Measurements from ENCODE around the gene TBL1XR1.

Gene TBL1XR1

DNA sequence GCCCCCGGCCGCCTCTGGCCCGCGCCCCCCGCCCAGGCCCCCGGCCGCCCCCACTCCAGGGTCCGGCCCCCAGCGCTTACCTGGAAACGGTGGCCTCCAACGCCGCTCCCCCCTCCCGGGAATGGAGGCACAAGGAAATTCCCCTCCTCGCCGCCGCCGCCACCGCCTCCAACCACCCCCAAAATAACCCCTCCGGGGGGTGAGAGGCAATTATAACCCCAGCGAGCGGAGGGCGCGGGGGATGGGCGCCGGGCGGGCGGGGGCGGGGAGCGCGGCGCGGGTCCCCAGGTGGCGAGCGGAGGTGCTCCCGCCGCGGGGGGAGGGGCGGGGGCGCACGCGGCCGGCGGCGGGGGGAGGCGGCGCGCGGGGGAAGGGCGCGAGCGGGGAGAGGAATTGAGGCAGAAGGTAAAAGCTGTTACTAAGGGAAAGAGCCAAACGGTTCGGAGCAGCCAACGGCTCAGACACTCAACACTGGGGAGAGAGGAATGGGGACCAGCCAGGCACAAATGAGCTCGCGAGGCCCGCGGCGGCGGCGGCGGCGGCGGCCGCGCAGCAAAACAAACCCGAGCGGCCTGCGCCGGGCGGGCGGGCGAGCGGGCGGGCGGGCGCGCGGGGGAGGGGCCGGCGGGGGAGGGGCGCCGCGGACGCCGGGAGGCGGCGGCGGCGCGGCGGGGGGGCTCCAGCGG is at the start of gene TBL1XR1:
Gene TBL1XR1 (minus strand): TSS at position 442 of the 686 bp plus-strand sequence. CDS start 132,505 bp downstream, outside the sequence.
- peak; percentile 94 for DNase-seq (ENCODE audit: low spot score)

DNA sequence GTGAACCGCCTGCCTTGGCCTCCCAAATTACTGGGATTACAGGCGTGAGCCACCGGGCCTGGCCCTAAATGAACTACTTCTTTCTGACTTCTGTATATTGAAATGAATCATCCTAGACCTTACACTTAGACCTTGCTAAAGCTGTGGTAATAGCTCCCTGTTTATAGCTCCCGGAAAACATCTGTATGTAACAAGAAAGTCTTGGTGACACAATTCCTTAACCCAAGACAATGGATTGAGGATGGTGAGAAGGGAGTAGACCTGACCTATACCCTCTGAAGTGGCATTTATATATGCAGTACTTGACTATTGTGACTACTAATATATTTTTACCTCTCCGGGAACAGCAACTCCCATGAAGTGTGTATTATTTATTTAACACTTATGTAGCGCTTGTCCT is 48.0 kb upstream of the TBL1XR1 start:
- DNase-seq (ENCODE audit: low spot score): no peak

DNA sequence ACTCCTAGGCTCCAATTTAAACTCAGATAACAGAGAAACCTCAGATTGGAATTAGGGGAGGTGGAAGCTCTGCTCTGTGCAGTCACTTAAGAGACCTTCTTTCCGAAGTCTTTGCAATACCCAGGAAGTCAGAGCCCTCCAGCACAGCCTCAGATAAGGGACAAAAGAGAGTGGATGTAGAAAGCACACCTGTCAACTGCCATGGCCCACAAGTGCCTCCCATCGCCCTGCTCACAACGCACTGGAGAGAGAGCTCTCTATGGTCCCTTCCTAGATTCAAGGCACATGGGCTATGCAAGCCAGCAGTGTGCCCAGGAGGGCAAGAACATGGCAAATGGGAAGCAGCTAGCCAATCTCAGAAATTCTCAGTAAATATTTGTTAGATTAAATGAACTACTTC is 47.3 kb upstream of the TBL1XR1 start:
- no peak for DNase-seq (ENCODE audit: low spot score)

DNA sequence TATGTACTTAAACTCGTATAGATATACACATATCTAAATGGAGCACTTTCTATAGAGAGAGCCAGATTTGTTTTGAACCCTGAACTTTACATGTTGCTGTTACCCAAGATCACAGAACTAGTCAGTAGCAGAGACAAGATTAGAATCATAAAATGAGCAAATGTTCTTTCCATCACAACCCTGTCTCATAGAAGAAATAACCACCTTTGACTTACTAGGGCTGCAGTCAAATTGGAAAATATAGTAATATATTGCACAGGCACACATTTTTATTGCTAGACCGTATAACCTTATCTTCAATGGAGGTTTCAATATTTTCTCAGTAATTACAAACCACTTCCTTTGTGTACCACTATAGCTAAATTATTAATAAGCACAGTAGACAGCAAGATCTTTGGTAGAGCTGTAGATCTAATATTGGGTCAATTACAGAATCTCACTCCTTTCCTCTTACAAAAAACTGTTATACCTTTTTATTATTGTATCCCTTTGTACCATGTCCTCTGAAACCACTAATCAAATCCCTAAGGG is 41.5 kb upstream of the TBL1XR1 start:
- no peak for DNase-seq (ENCODE audit: low spot score)

DNA sequence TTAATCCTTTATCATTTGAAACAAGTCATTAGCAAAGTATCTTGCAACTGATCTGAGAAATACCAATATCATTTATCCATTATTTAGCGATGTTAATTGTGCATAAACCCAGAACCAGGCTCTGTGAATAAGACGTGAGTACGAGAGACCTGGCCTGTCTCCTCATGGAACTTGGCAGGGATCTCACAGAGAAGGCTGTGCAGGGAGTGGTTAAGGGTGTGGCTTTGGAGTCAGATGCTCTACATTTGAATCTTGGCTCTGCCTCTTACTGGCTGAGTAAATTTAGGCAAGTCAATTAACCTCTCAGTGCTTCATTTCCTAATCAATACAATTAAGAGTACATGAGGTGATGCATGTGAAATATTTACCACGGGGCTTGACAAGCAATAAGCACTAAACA is 39.9 kb upstream of the TBL1XR1 start:
- DNase-seq (ENCODE audit: low spot score): peak; percentile 42

DNA sequence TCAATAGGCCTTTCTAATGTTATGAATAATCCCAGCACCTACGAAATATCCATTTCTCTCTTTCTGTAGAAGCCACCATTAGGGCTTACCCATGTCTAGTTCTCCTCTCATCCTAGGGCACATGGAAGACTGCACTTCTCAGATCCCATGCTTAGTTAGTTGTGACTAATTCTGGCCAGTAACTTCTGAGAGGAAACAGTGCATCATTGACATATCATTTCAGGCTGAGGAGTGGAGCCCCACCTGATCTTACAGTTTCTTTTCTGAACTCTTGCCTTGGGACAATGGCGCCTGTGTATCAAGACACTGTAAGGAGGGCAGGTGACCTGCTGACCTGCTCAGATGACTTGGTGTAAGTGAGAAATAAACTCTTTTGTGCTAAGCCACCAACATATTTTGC is 39.4 kb upstream of the TBL1XR1 start:
- no peak for DNase-seq (ENCODE audit: low spot score)

DNA sequence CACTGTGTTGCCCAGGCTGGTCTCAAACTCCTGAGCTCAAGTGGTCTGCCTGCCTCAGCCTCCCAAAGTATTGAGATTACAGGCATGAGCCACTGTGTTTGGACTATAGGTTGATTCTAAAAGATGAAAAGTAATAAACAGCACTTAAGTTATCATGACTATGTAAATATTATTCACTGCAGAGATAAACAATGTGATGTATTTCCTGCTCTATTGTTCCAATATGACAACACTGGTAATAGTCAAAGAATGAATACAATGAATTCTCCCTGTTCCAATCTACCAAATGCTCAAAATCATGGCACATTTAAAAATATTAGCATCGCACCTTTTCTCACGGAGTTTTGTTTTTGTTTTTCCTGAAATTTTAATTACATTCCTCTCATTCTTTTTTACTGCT is 36.8 kb upstream of the TBL1XR1 start:
- DNase-seq (ENCODE audit: low spot score): no peak

DNA sequence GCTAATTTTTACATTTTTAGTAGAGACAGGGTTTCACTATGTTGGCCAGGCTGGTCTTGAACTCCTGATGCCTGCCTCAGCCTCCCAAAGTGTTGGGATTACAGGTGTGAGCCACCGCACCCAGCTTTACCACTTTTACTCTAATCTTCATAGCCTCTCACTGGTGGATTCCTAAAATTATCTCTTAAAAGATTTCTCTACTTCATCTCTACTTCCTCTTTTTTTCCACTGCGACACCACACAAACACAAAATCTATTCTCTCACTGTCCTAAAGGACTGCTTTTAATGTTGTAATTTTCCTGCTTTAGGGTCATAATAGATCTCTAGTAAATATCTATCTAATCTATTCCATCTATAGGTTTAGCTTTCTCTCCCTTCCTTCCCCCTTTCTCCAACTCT is 34.0 kb upstream of the TBL1XR1 start:
- no peak for DNase-seq (ENCODE audit: low spot score)

DNA sequence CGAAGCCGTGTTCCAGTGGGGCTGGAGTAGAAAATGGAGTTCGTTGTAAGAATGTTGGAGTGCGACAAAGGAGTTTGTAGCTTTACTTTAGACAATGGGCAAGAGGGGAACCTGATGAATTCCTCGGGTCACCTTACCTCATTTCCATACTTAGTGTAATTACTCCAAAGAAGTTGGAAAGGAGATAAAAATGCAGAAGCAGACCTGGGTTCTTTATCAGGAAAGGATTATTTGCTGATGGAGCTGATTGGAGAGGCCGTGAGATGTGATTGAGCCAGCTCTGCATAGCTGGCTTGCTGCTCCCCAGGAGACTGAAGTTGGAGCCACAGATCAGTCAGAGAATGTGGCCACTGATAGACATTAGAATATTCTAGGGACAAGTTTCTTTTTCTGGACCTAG is 33.4 kb upstream of the TBL1XR1 start:
- DNase-seq (ENCODE audit: low spot score): no peak

DNA sequence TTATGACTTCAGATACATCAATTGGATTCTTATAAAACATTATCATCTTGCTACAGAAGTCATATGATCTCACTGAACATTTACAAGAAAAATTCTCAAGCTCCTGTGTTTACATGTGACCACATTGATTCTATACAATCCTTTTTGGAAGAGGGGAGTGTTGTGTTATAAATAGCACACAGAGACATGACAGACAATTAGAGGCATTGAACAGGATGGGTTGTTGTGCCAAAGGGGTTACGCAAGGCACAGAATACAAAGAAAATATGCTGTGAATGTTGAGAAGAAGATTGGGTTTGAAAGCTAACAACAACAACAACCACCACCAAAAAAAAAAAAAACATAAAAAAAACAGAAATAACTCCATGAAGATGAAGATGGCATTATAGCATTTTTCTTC is 32.5 kb upstream of the TBL1XR1 start:
- peak; percentile 26 for DNase-seq (ENCODE audit: low spot score)

DNA sequence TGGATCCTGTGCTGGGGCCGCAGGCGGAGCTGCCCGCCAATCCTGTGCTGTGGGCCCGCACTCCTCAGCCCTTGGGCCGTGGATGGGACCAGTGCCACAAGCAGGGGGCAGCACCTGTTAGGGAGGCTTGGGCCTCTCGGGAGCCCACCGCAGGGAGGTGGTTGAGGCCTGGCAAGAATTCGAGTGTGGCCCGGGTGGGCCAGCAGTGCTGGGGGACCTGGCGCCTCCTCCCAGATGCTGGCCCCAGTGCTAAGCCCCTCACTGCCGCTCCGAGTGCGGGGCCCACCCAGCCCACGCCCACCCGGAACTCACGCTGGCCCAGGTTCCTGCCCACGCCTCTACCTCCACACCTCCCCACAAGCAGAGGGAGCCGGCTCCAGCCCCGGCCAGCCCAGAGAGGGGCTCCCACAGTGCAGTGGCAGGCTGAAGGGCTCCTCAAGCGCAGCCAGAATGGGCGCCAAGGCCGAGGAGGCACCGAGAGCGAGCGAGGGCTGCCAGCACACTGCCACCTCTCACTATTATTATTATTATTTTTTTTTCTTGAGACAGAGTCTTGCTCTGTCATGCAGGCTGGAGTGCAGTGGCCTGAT is 31.4 kb upstream of the TBL1XR1 start:
- DNase-seq (ENCODE audit: low spot score): no peak

DNA sequence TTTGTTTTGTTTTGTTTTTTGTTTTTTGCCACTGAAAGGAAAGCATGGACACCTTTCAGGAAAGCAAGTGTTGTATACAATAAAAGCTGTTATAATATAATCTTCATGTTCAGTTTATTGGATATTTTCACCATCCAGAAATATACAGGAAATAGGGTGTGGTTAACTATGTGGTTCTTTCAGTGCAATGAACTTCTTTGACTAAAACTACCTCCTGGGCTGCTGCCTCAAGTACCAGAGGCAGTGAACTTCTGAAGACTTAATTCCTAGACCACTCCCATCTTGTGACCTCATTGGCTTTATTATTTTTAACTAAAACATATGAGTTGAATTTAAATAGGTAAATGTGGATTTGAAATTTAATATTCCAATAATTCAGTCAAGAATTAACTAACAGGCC is 27.1 kb upstream of the TBL1XR1 start:
- DNase-seq (ENCODE audit: low spot score): no peak

DNA sequence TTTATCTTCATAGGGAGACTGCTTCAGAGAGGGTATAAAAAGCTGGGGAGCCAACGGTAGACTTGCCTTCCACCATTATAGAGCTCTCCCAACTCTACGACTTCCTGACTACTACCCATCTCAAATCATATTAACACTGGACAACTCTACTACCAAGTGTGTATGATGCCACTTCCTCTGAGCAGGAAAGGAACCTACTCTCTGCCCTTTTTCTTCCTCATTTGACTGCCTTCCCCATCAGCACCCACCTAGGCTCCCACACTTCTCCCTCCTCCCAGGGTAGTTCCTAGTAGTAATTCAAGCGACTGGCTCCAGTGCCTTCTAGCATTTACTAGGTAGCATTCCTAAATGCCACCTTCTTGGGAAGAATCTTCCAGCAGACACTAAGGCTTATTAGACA is 24.5 kb upstream of the TBL1XR1 start:
- no peak for DNase-seq (ENCODE audit: low spot score)

DNA sequence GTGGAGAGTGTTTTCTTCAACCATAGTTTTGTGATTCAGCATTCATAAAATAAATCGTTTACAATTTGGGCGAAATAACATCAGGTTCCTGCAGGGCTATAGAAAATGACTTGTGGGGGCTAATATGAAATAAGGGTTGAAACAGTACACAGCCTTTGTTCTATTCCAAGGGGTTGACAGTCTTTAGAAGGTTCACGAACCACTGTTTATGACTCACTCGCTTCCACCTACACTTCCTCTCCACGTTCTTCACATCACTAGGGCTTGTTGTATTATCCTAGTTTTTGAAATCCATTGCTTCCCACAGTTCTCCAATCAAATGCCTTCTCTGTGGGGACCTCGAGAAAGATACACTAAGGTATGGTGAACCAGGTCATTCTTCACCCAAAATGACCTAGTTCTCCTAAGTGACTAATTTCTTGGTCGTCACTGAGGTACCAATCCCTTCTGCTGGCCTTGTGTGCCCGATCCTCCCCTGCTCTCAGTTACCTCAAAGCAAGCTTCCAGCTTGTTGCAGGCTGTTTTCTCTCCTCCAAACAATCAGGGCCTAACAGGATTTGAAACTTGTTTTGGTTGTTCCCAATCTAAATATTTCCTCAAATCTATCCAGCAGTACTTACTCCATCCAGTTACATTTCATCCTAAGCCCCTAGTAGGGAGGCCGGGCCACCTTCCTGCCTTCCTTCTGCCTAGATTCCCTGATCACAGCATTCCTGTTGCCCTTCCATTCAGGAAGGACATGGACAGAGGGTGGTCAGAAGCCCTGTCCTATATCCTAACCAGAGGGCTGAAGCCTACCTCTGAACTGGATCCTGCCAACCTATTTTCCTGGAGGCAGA is 23.1 kb upstream of the TBL1XR1 start:
- DNase-seq (ENCODE audit: low spot score): no peak

DNA sequence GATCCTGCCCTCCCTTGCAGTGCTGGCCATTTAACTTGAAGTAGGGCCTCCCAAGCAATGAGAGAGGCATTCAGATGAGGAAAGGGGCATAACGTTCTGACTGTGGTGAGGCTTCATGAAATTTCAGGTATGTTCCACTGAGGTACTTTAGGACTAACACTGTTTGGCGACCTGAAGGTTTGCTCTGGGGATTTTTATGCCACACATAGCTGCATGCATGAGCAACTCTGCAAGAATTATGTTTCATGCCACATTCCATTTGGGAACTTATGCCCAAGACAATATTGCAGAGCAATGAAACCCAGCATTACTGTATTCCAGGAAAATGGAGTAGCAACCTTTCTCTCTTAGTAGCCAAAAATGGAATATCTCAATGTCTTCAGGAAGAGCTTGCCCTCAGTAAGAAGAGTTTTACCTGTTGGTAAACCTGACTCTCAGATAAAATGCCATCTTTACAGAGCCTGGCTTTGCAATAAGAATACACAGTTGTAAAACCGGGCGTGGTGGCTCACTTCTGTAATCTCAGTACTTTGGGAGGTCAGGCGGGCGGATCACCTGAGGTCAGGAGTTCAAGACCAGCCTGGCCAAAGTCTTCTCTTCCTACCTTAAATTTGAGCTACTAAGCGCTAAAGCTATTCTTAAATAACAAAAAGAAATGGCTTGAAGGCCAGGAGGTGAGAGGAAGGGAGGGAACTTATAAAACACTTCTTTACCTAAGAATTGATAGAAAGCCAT is 16.7 kb upstream of the TBL1XR1 start:
- DNase-seq (ENCODE audit: low spot score): no peak

DNA sequence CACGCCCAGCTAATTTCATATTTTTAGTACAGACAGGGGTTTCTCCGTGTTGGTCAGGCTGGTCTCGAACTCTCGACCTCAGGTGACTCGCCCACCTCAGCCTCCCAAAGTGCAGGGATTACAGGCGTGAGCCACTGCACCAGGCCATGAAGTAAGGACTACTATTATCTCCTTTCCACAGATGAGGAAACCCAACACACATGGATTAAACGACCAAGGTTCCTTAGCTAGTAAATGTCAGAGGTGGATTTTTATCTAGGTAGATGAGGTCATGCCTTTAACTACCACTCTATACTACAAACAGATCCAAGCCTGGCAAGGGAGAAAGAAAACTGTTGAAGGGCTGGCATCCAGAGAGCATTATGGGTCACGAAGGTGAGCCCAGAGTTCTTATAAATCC is 15.5 kb upstream of the TBL1XR1 start:
- no peak for DNase-seq (ENCODE audit: low spot score)

DNA sequence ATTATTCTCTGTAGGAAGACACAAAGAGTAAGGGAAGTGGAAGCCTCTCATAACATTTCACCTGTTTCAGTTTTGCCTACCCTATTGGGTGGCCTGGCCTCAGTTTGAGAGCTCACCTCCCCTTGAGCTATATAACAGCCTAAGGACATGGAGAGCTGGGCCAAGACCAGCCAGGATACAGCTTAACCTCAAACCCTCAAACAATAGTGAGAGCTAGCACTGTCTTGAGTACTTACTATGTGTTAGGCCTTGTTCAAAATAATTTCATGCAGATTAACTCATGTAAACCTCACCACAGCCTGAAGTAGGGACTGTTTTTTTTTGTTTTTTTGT is 15.0 kb upstream of the TBL1XR1 start:
- DNase-seq (ENCODE audit: low spot score): no peak

DNA sequence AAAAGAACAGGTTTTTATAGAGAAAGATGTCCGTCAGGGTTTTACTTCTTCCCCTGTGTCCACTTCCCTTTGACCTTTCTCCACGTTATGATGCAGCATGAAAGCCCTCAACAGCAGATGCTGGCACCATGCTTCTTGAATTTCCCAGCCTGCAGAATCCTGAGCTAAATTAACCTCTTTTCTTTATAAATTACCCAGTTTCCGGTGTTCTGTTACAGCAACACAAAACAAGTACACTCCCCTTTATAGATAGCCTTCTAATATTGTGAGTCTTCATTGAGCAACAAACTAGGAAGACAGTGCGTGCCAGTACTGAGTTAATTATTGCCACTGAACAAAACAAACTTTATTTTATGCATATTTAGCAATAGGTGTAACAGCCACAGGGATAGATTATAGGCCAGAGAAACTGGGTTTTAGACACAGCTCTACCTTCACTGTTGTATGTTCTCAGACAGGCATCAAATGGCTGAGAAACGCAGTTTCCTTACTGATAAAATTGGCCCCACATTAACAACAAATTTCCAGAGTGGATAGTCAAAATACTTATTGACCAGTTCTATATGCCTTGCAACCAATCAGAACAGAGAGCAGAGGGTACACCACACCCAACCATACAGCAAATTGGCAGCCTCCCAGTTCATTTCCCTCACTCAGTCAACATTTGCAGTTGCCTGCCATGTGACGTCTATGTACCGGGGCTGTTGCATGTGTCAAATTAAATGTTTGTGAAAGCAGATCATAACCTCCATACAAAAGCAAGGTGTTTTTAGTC is 14.4 kb upstream of the TBL1XR1 start:
- DNase-seq (ENCODE audit: low spot score): no peak

DNA sequence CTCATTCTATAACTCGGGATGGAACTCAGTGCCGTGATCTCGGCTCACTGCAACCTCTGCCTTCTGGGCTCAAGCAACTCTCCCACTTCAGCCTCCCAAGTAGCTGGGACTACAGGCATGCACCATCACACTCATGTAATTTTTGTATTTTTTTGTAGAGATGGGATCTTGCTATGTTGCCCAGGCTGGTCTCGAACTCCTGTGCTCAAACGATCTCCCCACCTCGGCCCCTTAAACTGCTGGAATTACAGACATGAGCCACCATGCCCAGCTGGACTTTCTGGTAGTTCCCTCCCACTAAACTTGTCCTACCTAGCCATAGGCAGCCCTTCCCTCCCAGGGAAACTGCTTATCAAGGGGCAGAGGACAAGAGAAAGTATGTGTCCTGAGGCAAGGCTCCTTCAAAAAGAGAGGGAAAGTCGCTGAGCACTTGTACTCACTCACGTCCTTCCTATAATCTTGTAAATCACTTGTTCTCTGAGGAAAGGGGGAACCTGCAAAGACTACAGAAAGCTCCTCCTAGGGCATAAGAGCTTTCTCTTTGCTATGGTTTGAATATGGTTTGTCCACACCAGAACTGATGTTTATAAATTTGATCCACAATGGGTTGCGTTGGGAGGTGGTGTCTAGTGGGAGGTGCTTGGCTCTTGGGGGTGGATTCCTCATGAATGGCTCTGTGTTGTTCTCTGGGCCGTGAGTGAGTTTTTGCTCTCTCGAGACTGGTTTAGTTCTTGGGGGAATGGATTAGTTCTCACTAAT is 13.6 kb upstream of the TBL1XR1 start:
- no peak for DNase-seq (ENCODE audit: low spot score)

DNA sequence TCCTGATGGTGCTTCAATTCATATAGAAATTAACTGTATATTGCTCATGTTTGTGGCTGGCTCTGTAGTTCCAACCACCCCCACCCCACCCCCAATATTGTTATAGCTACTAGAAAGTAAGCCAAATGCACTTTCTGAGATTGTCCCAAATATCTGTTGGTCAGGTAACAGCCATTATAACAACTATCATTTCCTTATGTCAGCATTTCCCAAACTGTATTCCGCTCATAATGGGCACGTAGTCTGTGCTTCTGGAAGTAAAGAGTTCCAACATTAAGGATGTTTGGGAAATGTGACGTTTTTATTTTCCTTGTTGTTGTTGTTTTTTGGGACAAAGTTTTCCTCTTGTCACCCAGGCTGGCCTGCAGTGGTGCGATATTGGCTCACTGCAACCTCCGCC is 12.2 kb upstream of the TBL1XR1 start:
- no peak for DNase-seq (ENCODE audit: low spot score)

DNA sequence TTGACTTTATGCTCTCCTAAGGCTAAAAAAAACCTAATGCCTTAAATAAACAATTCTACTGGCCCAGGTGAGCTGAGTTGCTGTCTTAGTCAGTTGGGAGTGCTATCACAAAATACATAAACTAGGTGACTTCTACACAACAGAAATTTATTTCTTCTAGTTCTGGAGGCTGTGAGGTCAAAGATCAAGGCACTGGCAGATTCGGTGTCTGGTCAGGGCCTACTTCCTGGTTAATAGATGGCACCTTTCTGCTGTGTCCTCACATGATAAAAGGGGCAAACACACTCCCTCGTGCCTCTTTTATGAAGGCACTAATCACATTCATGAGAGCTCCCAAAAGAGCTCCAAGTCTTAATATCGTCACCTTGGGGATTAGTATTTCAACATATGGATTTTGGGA is 11.5 kb upstream of the TBL1XR1 start:
- DNase-seq (ENCODE audit: low spot score): no peak
